Measurements from ENCODE around the gene NUP214.
"Not testable (repeated sequence)": the region's sequence is repeated elsewhere in the genome, so short reads cannot be mapped to it uniquely, and the experiment has no call there.

NUP214 gene

DNA sequence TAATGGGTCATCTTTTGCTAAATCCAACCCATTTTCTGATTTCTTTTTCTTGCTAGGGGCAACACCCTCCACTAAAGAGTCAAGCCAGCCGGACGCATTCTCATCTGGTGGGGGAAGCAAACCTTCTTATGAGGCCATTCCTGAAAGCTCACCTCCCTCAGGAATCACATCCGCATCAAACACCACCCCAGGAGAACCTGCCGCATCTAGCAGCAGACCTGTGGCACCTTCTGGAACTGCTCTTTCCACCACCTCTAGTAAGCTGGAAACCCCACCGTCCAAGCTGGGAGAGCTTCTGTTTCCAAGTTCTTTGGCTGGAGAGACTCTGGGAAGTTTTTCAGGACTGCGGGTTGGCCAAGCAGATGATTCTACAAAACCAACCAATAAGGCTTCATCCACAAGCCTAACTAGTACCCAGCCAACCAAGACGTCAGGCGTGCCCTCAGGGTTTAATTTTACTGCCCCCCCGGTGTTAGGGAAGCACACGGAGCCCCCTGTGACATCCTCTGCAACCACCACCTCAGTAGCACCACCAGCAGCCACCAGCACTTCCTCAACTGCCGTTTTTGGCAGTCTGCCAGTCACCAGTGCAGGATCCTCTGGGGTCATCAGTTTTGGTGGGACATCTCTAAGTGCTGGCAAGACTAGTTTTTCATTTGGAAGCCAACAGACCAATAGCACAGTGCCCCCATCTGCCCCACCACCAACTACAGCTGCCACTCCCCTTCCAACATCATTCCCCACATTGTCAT, 72.0 kb downstream of the NUP214 start:
- no peak for DNase-seq (ENCODE audit: low spot score)

DNA sequence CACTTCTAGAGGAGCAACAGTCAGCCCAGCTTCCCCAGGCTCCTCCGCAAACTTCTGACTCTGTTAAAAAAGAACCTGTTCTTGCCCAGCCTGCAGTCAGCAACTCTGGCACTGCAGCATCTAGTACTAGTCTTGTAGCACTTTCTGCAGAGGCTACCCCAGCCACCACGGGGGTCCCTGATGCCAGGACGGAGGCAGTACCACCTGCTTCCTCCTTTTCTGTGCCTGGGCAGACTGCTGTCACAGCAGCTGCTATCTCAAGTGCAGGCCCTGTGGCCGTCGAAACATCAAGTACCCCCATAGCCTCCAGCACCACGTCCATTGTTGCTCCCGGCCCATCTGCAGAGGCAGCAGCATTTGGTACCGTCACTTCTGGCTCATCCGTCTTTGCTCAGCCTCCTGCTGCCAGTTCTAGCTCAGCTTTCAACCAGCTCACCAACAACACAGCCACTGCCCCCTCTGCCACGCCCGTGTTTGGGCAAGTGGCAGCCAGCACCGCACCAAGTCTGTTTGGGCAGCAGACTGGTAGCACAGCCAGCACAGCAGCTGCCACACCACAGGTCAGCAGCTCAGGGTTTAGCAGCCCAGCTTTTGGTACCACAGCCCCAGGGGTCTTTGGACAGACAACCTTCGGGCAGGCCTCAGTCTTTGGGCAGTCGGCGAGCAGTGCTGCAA, 72.8 kb downstream of the NUP214 start:
- no peak for DNase-seq (ENCODE audit: low spot score)

DNA sequence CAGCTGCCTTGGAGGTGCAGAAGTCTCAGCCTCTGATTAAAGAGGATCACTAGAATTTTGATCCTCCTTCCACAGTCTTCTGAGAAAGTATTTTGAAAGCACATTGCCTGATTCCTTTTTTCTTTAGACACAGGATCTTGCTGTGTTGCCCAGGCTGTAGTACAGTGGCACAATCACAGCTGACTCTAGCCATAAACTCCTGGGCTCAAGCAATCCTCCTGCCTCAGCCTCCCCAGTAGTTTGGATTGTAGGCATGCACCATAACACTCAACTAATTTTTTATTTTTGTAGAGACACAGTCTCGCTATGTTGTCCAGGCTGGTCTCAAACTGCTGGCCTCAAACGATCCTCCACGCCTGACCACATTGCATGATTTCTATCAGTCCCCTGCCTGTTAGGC, 76.5 kb downstream of the NUP214 start:
- no peak for DNase-seq (ENCODE audit: low spot score)

DNA sequence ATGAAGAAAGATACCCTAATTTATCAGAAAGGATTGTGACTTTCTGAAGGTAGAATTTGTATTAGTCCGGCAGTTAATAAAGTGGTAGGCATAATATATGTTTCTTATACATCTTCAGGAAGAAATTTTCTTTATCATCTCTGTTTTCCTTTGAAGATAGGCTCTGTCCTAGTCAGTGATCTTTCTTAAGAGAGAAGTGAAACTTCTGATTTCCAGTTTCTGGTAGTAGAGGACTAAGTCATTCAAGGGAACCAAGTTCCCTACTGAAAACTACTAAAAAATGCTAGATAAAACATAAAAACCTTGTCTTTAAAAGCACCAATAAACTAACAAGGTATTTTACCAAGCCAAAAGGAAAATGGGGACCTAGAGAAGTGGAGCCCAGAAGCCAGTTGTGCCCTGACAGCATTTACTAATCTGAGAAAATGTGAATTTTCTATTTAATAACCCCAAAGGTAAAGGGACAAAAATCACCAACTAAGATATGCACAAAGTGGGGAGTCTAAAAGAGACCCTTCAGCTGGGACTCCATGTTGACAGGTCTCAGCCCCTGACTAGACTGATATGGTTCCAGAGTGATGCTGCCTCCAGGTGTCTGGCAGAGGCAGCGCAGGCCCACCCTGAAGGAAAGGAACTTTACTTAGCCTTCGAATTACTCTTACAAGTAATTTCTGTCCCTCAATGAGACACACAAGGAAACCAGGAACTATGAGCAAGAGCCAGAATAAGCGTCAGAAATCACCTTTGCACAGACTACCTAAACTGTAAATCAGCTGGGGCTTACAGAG, 78.2 kb downstream of the NUP214 start:
- no peak for DNase-seq (ENCODE audit: low spot score)

DNA sequence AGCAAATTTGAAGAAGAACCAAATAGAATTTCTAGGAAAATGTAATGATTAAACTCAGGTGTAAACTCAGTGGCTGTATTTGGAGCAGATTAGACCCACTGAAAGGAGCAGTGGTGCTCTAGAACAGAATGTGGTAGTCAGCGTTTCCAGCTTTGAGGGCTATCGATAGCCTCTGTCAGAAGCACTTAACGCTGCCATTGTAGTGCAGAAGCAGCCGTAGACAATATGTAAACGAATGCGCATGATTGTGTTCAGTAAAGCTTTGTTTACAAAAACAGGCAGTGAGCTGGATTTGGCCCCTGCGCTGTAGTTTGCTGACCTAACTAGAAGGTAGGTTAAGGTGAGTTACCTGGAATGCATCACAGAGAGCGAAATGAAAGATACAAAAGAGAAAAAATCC, 78.9 kb downstream of the NUP214 start:
- DNase-seq (ENCODE audit: low spot score): no peak

DNA sequence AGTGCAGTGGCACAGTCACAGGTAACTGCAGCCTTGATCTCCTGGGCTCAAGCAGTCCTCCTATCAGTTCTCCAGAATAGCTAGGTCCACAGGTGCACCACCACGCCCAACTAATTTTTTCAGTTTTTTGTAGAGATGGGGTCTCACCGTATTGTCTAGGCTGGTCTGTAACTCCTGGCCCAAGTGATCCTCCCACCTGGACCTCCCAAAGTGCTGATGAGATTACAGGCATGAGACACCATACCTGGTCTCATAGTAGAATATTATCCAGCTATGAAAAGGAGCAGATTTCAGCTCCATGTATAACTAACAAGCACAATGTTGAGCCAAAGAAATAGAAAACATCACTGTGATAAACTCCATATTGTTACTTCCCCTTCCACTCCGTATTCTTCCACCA, 81.1 kb downstream of the NUP214 start:
- no peak for DNase-seq (ENCODE audit: low spot score)

DNA sequence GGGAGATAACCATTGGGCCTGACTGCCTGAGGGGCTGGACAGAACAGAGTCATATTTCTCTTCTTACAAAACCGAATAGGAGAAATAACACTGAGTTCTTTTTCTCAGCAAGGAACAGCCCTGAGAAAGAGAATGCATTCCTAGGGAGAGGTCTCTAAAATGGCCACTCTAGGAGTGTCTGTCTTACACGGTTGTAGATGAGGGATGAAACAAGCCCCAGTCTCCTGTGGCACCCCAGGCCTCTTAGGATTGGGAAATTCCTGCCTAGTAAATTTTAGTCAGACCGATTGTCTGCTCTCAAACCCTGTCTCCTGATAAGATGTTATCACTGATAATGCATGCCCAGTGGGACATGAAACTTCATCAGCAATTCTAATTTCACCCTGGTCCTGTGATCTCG, 86.5 kb downstream of the NUP214 start:
- DNase-seq (ENCODE audit: low spot score): not testable (repeated sequence)

DNA sequence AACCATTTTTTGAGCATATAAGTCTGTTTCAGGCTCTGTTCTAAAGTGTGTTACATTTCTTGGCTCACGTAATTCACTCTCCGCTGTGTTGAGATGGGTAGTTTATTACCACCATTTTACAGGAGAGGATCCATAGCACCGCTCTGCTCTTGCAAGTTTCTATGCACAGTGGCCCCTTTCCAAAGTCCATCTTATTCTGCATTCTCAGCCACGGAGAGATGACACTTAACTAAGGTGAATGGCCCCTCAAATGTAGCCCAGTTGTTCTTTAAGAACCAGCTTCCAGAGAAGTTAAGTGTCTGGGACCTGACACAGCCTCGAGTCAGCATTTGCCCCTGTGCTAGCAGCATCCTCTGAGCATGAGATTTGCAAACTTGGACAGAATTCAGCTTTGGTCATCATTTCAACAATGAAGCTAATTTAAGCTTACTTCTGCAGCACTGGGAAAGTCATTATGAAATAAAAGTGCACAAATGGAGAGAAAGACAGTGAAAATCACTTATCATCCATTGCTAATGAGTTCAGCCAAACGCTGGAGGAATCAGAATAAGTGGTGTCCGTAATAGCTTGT, 89.0 kb downstream of the NUP214 start:
- no peak for DNase-seq (ENCODE audit: low spot score)

DNA sequence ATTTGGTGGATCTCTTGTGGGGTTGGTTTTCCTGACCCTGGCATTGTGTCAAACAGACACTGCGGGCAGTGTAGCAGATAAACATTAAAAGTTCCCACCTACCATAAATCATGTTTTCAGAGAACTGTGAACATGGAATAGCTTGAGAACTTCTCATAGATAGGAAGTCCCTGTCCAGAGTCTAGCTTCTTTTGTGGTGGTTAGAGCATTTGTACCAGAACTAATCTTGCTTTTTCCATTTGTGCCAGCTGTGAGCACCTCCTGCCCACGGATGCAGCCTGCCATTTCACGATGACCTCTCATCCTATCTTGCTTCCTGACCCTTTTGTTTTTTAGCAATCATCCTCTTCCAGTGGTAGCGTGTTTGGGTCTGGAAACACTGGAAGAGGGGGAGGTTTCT, 89.5 kb downstream of the NUP214 start:
- no peak for DNase-seq (ENCODE audit: low spot score)

DNA sequence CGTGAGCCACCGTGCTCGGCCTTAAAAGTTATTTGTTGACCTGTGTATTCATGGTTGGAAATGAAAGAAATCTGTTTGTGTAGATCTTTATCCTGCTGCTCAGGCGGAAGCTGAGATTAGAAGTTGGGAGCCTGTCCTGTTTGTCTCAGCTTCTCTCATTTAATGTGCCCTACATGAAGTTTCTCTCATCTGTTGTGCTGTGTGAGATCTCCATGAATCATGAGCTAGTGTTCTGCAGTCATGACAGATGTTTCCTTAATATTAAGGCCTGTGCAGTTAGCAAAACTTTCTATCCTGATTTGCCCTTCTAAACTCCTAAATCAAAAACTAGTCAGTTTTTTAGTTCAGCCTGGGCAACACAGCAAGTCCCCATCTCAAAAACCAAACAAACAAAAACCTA, 91.4 kb downstream of the NUP214 start:
- DNase-seq (ENCODE audit: low spot score): no peak

DNA sequence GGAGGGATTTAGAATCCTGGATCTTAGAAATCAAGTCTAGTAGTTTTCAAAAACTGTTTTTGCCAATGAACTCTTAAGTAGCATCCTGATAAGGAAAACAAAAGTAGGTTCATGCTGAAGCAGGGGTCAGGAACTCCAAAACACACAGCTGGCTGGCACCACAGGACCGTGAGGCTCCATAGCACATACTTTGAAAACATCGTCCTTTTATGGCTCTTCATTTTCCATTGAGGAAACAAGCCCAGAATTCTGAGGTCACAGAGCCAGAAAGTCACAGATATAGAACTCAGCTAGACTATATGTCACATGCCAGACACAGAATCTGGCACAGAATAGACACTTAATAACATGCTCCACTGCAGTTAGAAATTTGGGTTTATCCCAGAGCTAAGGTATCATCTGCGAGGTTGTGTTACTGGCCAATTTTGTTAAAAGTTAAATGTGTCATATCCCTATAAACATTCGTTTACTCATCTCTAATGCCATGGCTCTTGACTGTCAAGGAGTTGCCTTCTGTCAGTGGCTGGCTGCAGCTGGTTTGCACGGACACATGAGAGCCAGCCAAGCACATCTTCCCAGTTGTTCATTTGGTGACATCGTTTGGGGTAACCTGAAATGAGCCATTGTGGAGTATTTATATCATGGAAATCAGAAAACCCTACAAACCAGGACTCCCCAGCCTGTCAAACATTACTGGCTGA, 92.1 kb downstream of the NUP214 start:
- no peak for DNase-seq (ENCODE audit: low spot score)

DNA sequence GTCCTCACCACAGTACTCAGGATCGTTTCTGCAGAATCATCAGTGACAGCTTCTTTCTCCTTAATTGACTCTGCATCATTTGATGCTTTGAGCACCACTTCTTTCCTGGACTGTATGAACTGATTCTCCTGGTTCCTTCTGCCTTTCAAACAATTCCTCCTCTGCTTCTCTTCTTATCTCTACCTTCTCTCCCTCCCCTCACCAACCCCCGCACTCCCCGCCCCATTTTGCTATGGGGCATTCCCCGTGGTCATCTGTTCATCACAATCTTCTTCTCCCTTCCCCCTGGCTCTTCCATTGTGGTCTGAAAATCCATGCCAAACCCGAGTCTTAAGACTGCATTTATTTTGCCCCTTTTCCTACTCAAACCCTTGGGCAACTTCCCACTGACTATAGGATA, 93.0 kb downstream of the NUP214 start:
- no peak for DNase-seq (ENCODE audit: low spot score)

DNA sequence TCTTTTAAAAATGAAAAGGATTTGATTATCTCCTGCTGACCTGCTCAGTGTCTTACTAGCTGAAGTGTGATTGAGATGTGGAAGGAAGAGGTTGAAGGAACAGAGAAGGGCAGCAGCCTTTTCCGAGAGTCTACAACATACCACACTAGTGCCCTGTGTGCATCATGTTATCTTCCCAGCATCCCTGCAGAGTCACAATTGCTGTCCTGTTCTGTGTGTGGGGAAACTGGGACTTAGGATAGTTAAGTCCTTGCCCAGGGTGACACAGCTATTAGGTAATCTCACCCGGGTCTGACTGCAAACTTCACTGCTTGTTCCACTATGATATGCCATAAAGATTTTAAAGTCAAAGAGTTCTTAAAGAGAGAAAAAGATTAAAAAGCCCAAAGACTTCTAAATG, 95.1 kb downstream of the NUP214 start:
- no peak for DNase-seq (ENCODE audit: low spot score)

DNA sequence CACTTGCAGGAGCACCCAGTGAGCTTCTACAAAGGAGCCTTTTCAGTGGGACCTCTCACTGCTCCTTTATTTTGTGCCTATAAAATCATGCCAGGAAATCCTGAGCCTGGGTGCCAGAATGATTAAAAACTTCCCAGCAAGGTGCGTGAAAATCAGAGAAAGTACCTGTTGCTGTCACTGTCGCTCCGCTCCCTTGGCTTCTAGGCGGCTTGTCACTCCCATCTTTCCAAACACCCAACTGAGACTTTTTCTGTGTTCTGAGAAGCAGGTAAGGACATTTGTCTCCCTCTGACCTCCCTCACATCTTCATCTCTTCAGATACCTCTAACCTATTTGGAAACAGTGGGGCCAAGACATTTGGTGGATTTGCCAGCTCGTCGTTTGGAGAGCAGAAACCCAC, 97.1 kb downstream of the NUP214 start:
- no peak for DNase-seq (ENCODE audit: low spot score)

DNA sequence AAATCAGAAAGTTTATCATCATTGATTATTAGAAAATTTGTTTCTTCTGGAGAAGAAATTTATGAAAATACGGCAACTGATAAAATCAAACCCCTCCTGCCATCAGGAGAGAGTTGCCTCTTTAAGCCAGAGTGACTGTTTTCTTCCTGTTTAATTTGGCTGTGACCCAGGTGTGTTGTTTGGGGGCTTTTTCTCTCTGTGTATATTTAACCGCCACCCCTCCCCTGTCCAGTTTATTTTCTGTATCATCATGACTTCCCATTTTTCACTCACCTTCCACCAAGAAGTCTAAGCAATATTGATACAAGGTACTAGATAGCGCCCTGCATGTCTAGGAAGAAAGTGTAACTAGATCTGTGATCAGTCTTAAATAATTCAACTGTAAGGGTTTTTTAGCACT, 100.8 kb downstream of the NUP214 start:
- DNase-seq (ENCODE audit: low spot score): no peak

DNA sequence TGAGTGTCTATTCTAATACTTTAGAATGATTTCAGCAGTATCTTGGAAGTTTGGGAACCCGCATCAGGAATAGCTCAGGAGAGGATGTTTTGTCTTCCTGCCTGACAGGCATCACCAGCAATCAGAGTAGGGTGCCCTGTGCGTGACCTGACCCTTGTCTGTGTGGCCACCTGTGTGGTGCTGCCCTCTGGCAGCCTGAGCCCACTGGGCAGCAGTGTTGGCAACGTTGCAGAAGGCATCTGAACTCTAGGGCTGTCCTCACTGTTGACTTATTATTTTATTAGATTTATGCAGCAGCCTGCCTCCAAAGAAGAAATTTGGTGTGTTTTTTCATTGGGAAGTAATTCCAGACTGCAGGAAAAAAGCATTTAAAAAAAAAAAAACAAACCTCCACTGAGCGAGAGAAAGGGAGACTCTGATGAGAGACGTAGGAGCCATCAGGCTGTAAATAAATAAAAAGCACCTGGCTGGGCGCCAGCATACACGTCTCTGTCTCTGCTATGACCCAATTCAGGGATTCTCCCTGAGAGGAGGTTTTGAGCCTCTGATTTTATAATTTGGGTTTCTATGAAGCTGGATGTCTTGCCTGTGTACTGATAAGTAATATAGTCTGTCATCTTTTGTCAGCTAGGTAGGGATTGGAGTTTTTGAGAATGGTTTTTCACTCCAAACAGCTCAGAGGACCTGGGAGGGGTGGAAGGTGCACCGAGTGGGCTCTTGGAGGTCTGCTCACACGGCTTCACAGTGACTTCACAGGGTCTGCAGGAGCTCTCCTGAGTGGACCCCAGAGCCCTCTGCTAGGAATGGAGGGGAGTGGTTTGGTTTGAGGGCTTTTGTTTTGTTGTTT, 101.9 kb downstream of the NUP214 start:
- no peak for DNase-seq (ENCODE audit: low spot score)

DNA sequence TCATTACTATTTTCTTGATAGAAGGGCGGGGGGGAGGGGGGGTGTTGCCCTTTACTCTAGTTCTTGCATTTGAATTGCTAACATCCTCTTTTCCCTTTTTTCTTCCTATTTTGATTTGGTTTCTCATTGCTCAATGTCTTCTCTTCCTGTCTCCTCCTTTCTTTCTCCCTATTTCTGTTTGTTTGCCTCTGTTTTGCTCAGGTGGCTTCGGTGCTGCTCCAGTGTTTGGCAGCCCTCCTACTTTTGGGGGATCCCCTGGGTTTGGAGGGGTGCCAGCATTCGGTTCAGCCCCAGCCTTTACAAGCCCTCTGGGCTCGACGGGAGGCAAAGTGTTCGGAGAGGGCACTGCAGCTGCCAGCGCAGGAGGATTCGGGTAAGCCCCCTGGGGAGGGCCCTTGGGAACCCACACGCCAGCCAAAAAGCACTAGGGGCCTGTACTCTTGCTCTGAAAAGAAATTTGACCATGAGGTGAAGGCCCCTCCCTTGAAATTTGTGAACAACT, 102.6 kb downstream of the NUP214 start:
- no peak for DNase-seq (ENCODE audit: low spot score)

DNA sequence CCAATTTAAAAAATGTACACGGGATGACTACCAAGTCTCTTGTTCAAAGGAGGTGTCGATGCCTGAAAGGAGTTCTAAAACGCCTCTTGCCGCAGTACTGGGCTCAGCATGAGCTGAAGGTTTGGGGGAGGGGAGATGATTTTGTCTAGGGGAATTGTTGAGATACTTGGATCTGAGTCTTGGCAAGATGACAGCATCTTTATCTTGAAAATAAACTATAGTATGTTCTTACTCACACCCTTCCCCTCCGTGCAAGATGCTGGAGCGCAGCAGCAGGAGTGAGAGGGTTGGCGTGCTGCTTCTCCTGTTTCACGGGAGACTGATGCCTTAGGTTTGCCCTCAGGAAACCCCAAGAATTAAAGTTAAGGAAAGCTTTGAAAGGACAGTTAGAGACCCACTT, 103.6 kb downstream of the NUP214 start:
- DNase-seq (ENCODE audit: low spot score): no peak

DNA sequence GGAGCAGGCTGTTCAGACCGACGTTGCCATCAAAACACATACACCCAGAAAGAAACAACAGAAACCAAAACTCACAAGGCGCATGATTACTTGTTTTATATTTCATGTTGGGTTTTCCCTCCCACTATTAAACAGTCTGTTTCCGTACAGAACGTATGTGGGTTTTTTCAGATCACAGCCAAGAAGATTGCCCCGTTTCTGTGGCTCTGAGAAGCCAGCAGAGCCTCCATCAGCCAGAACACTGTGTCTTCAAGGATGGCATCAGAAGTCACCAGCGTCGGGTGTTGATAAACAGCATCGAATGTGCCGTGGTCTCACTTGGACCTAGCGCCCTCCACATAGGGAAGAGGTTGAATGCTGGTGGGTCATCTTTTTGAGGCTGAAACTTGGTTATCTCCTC, 108.2 kb downstream of the NUP214 start:
- peak; percentile 22 for DNase-seq (ENCODE audit: low spot score)

DNA sequence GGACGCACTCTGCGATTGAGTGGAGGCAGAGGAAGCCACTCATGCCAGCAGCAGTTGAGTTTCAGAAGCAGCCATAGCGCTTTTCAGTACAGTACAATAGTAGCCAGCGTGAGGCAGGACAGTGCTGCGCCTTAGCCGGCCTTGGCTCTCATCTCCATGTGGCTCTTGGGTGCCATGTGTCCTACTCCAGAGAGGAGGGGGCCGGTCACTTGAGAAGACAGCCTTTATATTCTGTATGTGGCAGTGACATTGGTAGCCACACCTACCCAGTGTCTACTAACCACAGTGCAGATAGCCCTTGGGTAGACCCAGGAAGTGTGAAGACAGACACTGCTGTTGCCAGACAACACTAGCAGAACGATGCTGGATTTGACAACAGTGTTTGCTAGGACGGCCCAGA, 108.6 kb downstream of the NUP214 start:
- peak; percentile 16 for DNase-seq (ENCODE audit: low spot score)

Data from CD4-positive, alpha-beta T cell treated with Interleukin-6 at 100 ng/mL for 8 hours (primary cell).